WI38 (cell line): ENCODE results near the gene GPRIN3.
"Not testable (repeated sequence)": the region's sequence is repeated elsewhere in the genome, so short reads cannot be mapped to it uniquely, and the experiment has no call there.

Source experiments
- H3K4me3 ChIP-seq: 2 replicates; pipeline ENCODE4 v1.5.1; 2011; ENCODE audit warnings: low read depth, mild to moderate bottlenecking, control low read depth, low read length
- TF ChIP-seq, protein P1 (sequence below): IDR thresholded peaks from 2 replicates; pipeline ENCODE4 v1.5.1; 2012; ENCODE audit warnings: low read depth, mild to moderate bottlenecking, control low read depth, low read length

GPRIN3 gene

DNA sequence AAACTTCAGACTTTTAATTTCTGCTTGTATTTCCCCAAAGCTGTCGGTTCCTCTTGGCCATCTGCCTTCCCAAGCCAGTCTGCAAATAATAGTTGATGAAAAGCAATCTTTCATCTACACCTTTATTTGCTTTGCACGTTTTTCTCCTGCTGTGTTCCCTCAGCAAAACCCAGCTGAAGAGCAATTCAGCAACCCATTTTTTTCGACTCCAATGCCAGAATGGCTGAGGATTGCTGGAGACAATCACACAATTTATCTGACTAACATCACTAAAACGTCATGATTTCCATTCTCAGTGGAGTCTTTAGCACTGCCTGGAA is 94.3 kb downstream of the GPRIN3 start:
- TF ChIP-seq, protein P1, sequence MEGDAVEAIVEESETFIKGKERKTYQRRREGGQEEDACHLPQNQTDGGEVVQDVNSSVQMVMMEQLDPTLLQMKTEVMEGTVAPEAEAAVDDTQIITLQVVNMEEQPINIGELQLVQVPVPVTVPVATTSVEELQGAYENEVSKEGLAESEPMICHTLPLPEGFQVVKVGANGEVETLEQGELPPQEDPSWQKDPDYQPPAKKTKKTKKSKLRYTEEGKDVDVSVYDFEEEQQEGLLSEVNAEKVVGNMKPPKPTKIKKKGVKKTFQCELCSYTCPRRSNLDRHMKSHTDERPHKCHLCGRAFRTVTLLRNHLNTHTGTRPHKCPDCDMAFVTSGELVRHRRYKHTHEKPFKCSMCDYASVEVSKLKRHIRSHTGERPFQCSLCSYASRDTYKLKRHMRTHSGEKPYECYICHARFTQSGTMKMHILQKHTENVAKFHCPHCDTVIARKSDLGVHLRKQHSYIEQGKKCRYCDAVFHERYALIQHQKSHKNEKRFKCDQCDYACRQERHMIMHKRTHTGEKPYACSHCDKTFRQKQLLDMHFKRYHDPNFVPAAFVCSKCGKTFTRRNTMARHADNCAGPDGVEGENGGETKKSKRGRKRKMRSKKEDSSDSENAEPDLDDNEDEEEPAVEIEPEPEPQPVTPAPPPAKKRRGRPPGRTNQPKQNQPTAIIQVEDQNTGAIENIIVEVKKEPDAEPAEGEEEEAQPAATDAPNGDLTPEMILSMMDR, result no peak
- no peak overlapping the region for H3K4me3 ChIP-seq

DNA sequence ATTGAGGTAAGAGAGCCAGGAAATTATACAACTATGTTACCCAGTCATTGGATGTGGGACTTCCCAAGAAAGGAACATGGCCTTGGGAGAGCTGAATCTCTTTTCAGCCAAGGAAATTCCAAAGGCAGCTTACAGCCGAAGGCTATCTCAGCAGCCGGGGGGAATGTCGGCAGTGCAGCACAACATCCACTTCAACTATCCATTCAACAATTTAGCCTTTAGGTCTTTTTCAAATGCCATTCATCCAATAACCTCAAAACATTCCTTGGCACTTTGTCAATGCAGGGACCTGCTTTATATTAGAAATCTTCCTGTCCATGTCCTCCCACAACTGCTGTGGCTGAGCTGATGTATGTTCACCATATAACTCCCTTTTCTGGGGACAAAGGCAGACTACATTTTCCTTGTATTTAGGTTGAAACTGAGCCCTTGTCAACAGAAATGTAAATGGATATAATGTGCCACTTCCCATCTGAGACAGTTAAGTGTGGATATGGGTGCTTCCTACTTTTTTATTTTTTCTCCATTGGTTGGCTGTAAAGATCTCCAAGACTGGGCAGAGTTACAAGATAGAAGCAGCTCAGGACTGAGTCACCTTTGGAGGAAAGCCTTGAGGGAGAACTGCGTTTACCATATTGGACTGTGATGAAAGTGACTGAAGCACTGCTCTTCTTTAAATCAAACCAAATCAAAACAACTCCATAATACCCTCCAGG is 94.8 kb downstream of the GPRIN3 start:
- H3K4me3 ChIP-seq, result no peak overlapping the region
- TF ChIP-seq, protein P1, result no peak

DNA sequence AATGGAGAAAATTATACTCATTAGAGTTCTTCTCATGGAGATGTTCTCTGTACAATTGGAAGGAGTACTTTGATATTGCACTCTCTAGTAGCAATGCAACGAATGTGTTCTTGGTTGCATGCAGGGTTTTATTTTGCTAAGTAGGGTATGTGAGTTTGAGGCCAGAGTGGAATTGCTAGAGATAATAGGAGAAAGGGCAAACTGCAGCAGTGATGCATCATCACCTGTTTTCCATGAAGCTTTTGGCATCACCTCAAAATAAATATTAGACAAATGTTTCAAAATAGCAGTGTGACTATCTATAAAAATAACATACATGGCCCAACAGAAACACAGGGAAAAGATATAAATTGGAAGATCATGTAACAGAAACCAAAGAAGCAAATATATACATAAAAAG is 103.0 kb downstream of the GPRIN3 start:
- TF ChIP-seq, protein P1, result no peak
- H3K4me3 ChIP-seq, result no peak overlapping the region

DNA sequence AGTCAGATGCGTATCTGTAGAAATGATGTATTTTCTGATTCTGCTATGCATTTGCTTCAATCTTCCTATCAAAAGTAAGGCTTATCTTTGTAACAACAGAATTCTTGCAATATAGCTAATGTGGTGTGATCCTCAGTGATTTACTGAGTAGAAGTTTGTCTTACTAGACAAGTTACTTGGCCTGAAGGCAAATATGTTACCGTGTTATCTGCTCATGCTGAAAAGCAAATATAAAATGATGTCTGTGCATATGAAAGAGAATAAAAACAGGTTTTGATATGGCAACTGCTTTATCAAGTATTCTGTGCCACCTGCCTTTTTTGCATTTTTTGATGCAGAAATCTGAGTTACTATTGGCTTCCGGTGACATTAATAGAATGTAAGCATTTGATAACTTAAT is 103.7 kb downstream of the GPRIN3 start:
- H3K4me3 ChIP-seq, result no peak overlapping the region
- TF ChIP-seq, protein P1, result no peak

DNA sequence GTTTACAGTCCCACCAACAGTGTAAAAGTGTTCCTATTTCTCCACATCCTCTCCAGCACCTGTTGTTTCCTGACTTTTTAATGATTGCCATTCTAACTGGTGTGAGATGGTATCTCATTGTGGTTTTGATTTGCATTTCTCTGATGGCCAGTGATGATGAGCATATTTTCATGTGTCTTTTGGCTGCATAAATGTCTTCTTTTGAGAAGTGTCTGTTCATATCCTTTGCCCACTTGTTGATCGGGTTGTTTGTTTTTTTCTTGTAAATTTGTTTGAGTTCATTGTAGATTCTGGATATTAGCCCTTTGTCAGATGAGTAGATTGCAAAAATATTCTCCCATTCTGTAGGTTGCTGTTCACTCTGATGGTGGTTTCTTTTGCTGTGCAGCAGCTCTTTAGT is 108.2 kb downstream of the GPRIN3 start:
- H3K4me3 ChIP-seq, result not testable (repeated sequence)

DNA sequence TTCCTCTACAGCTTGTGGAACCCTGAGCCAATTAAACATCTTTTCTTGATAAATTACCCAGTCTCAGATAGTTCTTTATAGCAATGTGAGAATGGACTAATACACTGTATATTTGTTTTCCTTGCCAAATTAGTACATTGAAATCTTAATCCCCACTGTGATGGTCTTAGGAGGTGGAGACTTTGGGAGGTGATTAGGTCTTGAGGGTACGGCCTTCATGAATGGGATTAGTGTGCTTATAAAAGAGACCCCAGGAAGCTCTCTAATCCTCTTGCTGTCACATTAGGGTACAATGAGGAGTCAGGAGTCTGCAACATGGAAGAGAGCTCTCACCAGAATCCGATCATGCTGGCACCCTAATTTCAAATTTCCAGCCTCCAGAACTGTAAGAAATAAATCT is 109.7 kb downstream of the GPRIN3 start:
- H3K4me3 ChIP-seq, result no peak overlapping the region
- TF ChIP-seq, protein P1, result no peak

DNA sequence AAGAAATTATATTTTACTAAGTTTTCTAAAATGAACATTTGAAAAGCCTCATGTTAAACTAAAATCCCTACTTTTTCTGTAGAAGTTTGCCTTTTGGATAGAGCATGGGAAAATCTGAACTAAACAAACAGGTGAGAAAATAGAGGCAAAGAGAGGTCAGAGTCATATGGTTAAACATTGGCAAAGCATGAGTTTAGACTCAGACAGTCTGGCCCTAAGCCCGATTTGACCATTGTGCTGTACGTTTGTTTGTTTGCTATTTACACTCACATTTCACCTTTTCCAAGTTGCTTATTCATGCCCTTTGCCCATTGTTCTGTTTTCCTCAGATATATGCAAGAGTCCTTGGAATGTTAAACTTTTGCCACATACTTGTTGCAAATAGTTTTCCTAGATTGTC is 110.9 kb downstream of the GPRIN3 start:
- TF ChIP-seq, protein P1, result no peak
- H3K4me3 ChIP-seq, result no peak overlapping the region

DNA sequence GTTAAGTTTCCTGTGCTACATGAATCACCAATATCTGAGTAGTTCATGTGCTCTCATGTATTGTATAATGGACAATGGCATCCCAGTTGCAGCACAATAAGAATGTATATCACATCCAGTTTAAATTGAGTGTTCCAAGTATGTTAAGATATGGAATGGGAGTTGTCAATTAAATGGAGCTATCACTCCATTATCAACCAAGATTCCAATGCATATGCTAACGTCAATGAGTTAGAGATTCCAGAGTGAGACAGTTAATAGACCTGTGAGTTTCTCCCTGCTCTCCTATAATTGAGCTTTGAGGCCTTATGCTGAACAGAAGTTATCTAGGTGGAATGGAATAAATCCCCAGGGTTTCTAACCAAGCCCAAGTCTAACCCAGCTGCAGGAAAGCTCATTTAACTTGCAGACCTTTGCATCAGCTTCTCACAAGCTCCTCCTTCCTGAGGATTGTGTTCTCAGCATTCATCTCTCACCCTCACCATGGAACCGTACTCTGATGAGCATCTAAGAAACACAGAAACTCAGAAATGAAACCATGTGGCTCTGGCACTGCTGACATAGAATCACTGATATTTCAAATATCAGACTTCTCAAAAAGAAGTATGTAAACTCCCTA is 111.4 kb downstream of the GPRIN3 start:
- no peak overlapping the region for H3K4me3 ChIP-seq
- TF ChIP-seq, protein P1, result no peak
